ENCODE results near the gene LIPC. TPM values are rescaled to one million over a fixed set of nuclear protein-coding genes. Genes with fewer than 3 reads are reported as not detected.

LIPC gene
- total RNA-seq, 1 experiment from 2014 or later = not detected

GRCh38 chr15:58535337-58535736, 103.5 kb downstream of the LIPC start:
- BruUV-seq (replicated peaks) = no TSS peak
- TF ChIP-seq, protein P1, sequence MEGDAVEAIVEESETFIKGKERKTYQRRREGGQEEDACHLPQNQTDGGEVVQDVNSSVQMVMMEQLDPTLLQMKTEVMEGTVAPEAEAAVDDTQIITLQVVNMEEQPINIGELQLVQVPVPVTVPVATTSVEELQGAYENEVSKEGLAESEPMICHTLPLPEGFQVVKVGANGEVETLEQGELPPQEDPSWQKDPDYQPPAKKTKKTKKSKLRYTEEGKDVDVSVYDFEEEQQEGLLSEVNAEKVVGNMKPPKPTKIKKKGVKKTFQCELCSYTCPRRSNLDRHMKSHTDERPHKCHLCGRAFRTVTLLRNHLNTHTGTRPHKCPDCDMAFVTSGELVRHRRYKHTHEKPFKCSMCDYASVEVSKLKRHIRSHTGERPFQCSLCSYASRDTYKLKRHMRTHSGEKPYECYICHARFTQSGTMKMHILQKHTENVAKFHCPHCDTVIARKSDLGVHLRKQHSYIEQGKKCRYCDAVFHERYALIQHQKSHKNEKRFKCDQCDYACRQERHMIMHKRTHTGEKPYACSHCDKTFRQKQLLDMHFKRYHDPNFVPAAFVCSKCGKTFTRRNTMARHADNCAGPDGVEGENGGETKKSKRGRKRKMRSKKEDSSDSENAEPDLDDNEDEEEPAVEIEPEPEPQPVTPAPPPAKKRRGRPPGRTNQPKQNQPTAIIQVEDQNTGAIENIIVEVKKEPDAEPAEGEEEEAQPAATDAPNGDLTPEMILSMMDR (conservative IDR thresholded peaks at IDR 0.05; ENCODE audit: low read depth, low read length) = no peak
- TF ChIP-seq EZH2 (IDR thresholded peaks at IDR 0.05; ENCODE audit: borderline replicate concordance, low read depth, low read length, poor library complexity, severe bottlenecking) = no peak
- no peak overlapping the region for H3K4me3 ChIP-seq (ENCODE audit: low read depth, low read length, poor library complexity, severe bottlenecking)
- intact Hi-C loops (cut with micrococcal nuclease; ENCODE audit: unreplicated experiment) = no loop called here
- H3K4me1 ChIP-seq (ENCODE audit: insufficient read depth, low read length, poor library complexity, severe bottlenecking) = no peaks in the 10 kb centered on the region
- no peaks in the 10 kb centered on the region for H3K9me3 ChIP-seq (ENCODE audit: low read depth, low read length, poor library complexity, severe bottlenecking)
- no peak overlapping the region for H3K27ac ChIP-seq (ENCODE audit: low read depth, low read length, poor library complexity, severe bottlenecking)
- DNase-seq (ENCODE audit: low spot score) = no peak
- CTCF ChIA-PET = no interaction called here
- POLR2A ChIA-PET (ENCODE audit: low non-redundant PET) = no interaction called here
- H3K36me3 ChIP-seq (ENCODE audit: insufficient read depth, low read length, poor library complexity, severe bottlenecking) = no peaks in the 10 kb centered on the region
- no peaks in the 10 kb centered on the region for H3K27me3 ChIP-seq (replicated peaks; ENCODE audit: insufficient read depth, low read depth, low read length, poor library complexity)

GRCh38 chr15:58535894-58536293, 104.1 kb downstream of the LIPC start:
- Histone ChIP-seq H3K27me3 (replicated peaks; ENCODE audit: insufficient read depth, low read depth, low read length, poor library complexity) (no peaks in the 10 kb centered on the region), H3K4me1 (ENCODE audit: insufficient read depth, low read length, poor library complexity, severe bottlenecking) (no peaks in the 10 kb centered on the region), H3K9me3 (ENCODE audit: low read depth, low read length, poor library complexity, severe bottlenecking) (no peaks in the 10 kb centered on the region), H3K27ac (ENCODE audit: low read depth, low read length, poor library complexity, severe bottlenecking) (no peak overlapping the region), H3K4me3 (ENCODE audit: low read depth, low read length, poor library complexity, severe bottlenecking) (no peak overlapping the region), H3K36me3 (ENCODE audit: insufficient read depth, low read length, poor library complexity, severe bottlenecking) (no peaks in the 10 kb centered on the region)
- intact Hi-C loops (cut with micrococcal nuclease; ENCODE audit: unreplicated experiment) = no loop called here
- BruUV-seq (replicated peaks) = no TSS peak
- CTCF ChIA-PET = no interaction called here
- DNase-seq (ENCODE audit: low spot score) = no peak
- no peak for TF ChIP-seq EZH2 (IDR thresholded peaks at IDR 0.05; ENCODE audit: borderline replicate concordance, low read depth, low read length, poor library complexity, severe bottlenecking)
- TF ChIP-seq, protein P1 (conservative IDR thresholded peaks at IDR 0.05; ENCODE audit: low read depth, low read length) = no peak
- POLR2A ChIA-PET (ENCODE audit: low non-redundant PET) = no interaction called here

DNA sequence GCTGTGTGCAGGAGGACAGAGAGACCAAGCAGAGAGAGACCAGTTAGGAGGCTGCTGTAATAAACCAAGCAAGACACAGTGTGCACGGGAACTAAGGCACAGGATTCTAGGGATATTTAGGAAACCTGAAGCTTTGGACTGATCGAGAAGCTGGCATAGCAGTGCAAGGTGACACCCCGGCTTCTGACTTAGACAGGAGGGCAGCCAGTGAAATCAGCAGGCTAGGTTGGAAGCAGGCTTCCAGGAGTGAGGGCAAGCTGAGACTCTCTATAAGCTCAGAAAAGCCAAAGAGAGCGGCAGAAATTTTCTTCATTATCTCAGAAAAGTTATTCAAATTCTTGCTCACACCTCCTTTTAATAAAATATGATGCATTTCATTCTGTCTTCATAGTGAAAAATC, 104.6 kb downstream of the LIPC start:
- Histone ChIP-seq H3K4me3 (ENCODE audit: low read depth, low read length, poor library complexity, severe bottlenecking) (no peak overlapping the region), H3K4me1 (ENCODE audit: insufficient read depth, low read length, poor library complexity, severe bottlenecking) (no peaks in the 10 kb centered on the region), H3K9me3 (ENCODE audit: low read depth, low read length, poor library complexity, severe bottlenecking) (no peaks in the 10 kb centered on the region), H3K27me3 (replicated peaks; ENCODE audit: insufficient read depth, low read depth, low read length, poor library complexity) (no peaks in the 10 kb centered on the region), H3K36me3 (ENCODE audit: insufficient read depth, low read length, poor library complexity, severe bottlenecking) (no peaks in the 10 kb centered on the region), H3K27ac (ENCODE audit: low read depth, low read length, poor library complexity, severe bottlenecking) (no peak overlapping the region)
- no TSS peak for BruUV-seq (replicated peaks)
- ChIA-PET CTCF (no interaction called here), POLR2A (ENCODE audit: low non-redundant PET) (no interaction called here)
- TF ChIP-seq, protein P1 (conservative IDR thresholded peaks at IDR 0.05; ENCODE audit: low read depth, low read length) = no peak
- TF ChIP-seq EZH2 (IDR thresholded peaks at IDR 0.05; ENCODE audit: borderline replicate concordance, low read depth, low read length, poor library complexity, severe bottlenecking) = no peak
- DNase-seq (ENCODE audit: low spot score) = no peak
- intact Hi-C loops (cut with micrococcal nuclease; ENCODE audit: unreplicated experiment) = no loop called here

All from A673 (cell line).